Measurements from ENCODE around the gene PHACTR2. TPM values are rescaled to one million over a fixed set of nuclear protein-coding genes. Genes with fewer than 3 reads are reported as not detected.
"Not testable (repeated sequence)": the region's sequence is repeated elsewhere in the genome, so short reads cannot be mapped to it uniquely, and the experiment has no call there.

The PHACTR2 gene
- total and polyA plus RNA-seq, 7 donors, result 4.2 to 51.9 (median 17.6) TPM

GRCh38 chr6:143652841-143653331, 24.9 kb upstream of the PHACTR2 start:
- TF ChIP-seq POLR2A (IDR thresholded peaks at IDR 0.05), result no peak
- TF ChIP-seq EP300 (IDR thresholded peaks at IDR 0.05), result no peak
- TF ChIP-seq POLR2AphosphoS5 (IDR thresholded peaks at IDR 0.05), result no peak
- no peak for TF ChIP-seq CTCF (IDR thresholded peaks at IDR 0.05)
- H3K27ac ChIP-seq, result peak overlapping the region in 1 of 4 donors; percentile 26
- no peaks in the 10 kb centered on the region for H3K27me3 ChIP-seq
- H3K9me3 ChIP-seq, result no peaks in the 10 kb centered on the region
- H3K36me3 ChIP-seq, result no peaks in the 10 kb centered on the region
- intact Hi-C loops (cut with DNase I), result no loop called here
- H3K4me1 ChIP-seq, result peaks cover 0 to 7% (median 0%) of the 10 kb centered on the region in 4 donors
- no peak for DNase-seq
- no peak overlapping the region for H3K4me3 ChIP-seq
- WGBS, 2 donors, result 13 to 55% methylated on average over 6 of the region's 6 CpGs

- no peak for DNase-seq
- no peak overlapping the region for H3K4me3 ChIP-seq
- H3K27me3 ChIP-seq, result no peaks in the 10 kb centered on the region
- H3K27ac ChIP-seq, result no peak overlapping the region
- peaks cover 0 to 7% (median 0%) of the 10 kb centered on the region in 4 donors for H3K4me1 ChIP-seq
- H3K9me3 ChIP-seq, result no peaks in the 10 kb centered on the region
- 83 to 91% methylated on average over 5 of the region's 5 CpGs for WGBS, 2 donors
- intact Hi-C loops (cut with DNase I), result no loop called here
- TF ChIP-seq POLR2A (IDR thresholded peaks at IDR 0.05), result no peak
- no peak for TF ChIP-seq POLR2AphosphoS5 (IDR thresholded peaks at IDR 0.05)
- TF ChIP-seq CTCF (IDR thresholded peaks at IDR 0.05), result no peak
- no peak for TF ChIP-seq EP300 (IDR thresholded peaks at IDR 0.05)
- H3K36me3 ChIP-seq, result no peaks in the 10 kb centered on the region
These were observed 22.2 kb upstream of the PHACTR2 start for GRCh38 chr6:143655541-143655940.

- WGBS, 2 donors, result 93 to 95% methylated on average over 4 of the region's 4 CpGs
- peaks cover 0 to 7% (median 0%) of the 10 kb centered on the region in 4 donors for H3K4me1 ChIP-seq
- intact Hi-C loops (cut with DNase I), result no loop called here
These were observed 21.7 kb upstream of the PHACTR2 start for GRCh38 chr6:143656026-143656425.

GRCh38 chr6:143657809-143658208, 20.0 kb upstream of the PHACTR2 start:
- intact Hi-C loops (cut with DNase I), result no loop called here
- H3K9me3 ChIP-seq, result no peaks in the 10 kb centered on the region
- H3K4me1 ChIP-seq, result peaks cover 0 to 5% (median 0%) of the 10 kb centered on the region in 4 donors
- WGBS, 2 donors, result 81 to 90% methylated on average over 2 of the region's 2 CpGs
- H3K36me3 ChIP-seq, result no peaks in the 10 kb centered on the region
- H3K4me3 ChIP-seq, result no peak overlapping the region
- DNase-seq, result no peak
- TF ChIP-seq POLR2AphosphoS5 (IDR thresholded peaks at IDR 0.05) (no peak), CTCF (IDR thresholded peaks at IDR 0.05) (no peak), EP300 (IDR thresholded peaks at IDR 0.05) (no peak), POLR2A (IDR thresholded peaks at IDR 0.05) (no peak)
- H3K27me3 ChIP-seq, result no peaks in the 10 kb centered on the region
- H3K27ac ChIP-seq, result no peak overlapping the region

More at GRCh38 chr6:143656026-143656425, 21.7 kb upstream of the PHACTR2 start:
- Histone ChIP-seq H3K27me3 (no peaks in the 10 kb centered on the region), H3K9me3 (no peaks in the 10 kb centered on the region), H3K4me3 (no peak overlapping the region), H3K36me3 (no peaks in the 10 kb centered on the region), H3K27ac (no peak overlapping the region)
- no peak for DNase-seq
- TF ChIP-seq POLR2A (IDR thresholded peaks at IDR 0.05) (no peak), CTCF (IDR thresholded peaks at IDR 0.05) (no peak)

- H3K4me3 ChIP-seq; intact Hi-C loops (cut with DNase I); H3K27me3 ChIP-seq; DNase-seq; H3K9me3 ChIP-seq; H3K36me3 ChIP-seq; H3K4me1 ChIP-seq; H3K27ac ChIP-seq: not testable (repeated sequence)
- 95 to 97% methylated on average over 3 of the region's 3 CpGs for WGBS, 2 donors
These were observed 17.6 kb upstream of the PHACTR2 start for GRCh38 chr6:143660170-143660569.
